ENCODE data around the gene STAT5A. TPM values are rescaled to one million over a fixed set of nuclear protein-coding genes. Genes with fewer than 3 reads are reported as not detected.

The STAT5A gene
- total RNA-seq, 1 experiment from 2014 or later, result 62.3 TPM

GRCh38 chr17:42309986-42310786 is 21.9 kb downstream of the STAT5A start:
- Histone ChIP-seq H3K4me3 (ENCODE audit: low read length) (no peak overlapping the region; the same call in 1 of the 2 replicates), H3K79me2 (ENCODE audit: low read length) (no peaks in the 10 kb centered on the region), H3K27ac (ENCODE audit: low read length) (peak overlapping the region; percentile 95), H3K4me1 (ENCODE audit: low read length) (peaks cover 71% of the 10 kb centered on the region), H3K9ac (ENCODE audit: low read length) (peak overlapping the region; percentile 76), H2AFZ (ENCODE audit: low read length) (no peak overlapping the region), H3K4me2 (ENCODE audit: low read depth, low read length, poor library complexity, severe bottlenecking) (peak overlapping the region; percentile 75), H3K36me3 (ENCODE audit: insufficient read depth, low read length) (peaks cover 7% of the 10 kb centered on the region; the same call in 1 of the 2 replicates), H4K20me1 (ENCODE audit: insufficient read depth, low read depth, low read length) (no peaks in the 10 kb centered on the region), H3K27me3 (ENCODE audit: low read length) (no peaks in the 10 kb centered on the region), H3K9me3 (ENCODE audit: low read length) (no peaks in the 10 kb centered on the region), H3K9me2 (replicated peaks; ENCODE audit: insufficient read depth, low read length) (no peaks in the 10 kb centered on the region)
- DNase-seq, result no peak

- Histone ChIP-seq H3K27me3 (ENCODE audit: low read length) (no peaks in the 10 kb centered on the region), H4K20me1 (ENCODE audit: insufficient read depth, low read depth, low read length) (no peaks in the 10 kb centered on the region), H3K9ac (ENCODE audit: low read length) (peak overlapping the region; percentile 76), H2AFZ (ENCODE audit: low read length) (no peak overlapping the region), H3K79me2 (ENCODE audit: low read length) (no peaks in the 10 kb centered on the region), H3K36me3 (ENCODE audit: insufficient read depth, low read length) (peaks cover 7% of the 10 kb centered on the region; the same call in 1 of the 2 replicates), H3K4me1 (ENCODE audit: low read length) (peaks cover 78% of the 10 kb centered on the region), H3K27ac (ENCODE audit: low read length) (peak overlapping the region; percentile 95), H3K9me3 (ENCODE audit: low read length) (no peaks in the 10 kb centered on the region), H3K4me3 (ENCODE audit: low read length) (no peak overlapping the region; the same call in 1 of the 2 replicates), H3K4me2 (ENCODE audit: low read depth, low read length, poor library complexity, severe bottlenecking) (peak overlapping the region; percentile 75), H3K9me2 (replicated peaks; ENCODE audit: insufficient read depth, low read length) (no peaks in the 10 kb centered on the region)
- DNase-seq, result peak; percentile 72
Measured at GRCh38 chr17:42310787-42311215, 22.5 kb downstream of the STAT5A start.

DNA sequence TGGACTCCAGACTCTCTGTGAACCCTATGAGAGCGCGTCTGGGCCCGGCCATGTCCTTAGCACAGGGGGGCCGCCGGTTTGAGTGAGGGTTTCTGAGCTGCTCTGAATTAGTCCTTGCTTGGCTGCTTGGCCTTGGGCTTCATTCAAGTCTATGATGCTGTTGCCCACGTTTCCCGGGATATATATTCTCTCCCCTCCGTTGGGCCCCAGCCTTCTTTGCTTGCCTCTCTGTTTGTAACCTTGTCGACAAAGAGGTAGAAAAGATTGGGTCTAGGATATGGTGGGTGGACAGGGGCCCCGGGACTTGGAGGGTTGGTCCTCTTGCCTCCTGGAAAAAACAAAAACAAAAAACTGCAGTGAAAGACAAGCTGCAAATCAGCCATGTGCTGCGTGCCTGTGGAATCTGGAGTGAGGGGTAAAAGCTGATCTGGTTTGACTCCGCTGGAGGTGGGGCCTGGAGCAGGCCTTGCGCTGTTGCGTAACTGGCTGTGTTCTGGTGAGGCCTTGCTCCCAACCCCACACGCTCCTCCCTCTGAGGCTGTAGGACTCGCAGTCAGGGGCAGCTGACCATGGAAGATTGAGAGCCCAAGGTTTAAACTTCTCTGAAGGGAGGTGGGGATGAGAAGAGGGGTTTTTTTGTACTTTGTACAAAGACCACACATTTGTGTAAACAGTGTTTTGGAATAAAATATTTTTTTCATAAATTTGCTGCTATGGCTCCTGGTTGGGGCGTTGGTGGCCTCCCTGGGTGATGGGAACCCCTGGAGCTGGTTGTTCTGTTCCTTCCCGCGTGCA is 23.1 kb downstream of the STAT5A start:
- Histone ChIP-seq H3K27me3 (ENCODE audit: low read length) (no peaks in the 10 kb centered on the region), H2AFZ (ENCODE audit: low read length) (no peak overlapping the region), H4K20me1 (ENCODE audit: insufficient read depth, low read depth, low read length) (no peaks in the 10 kb centered on the region), H3K4me1 (ENCODE audit: low read length) (peaks cover 84% of the 10 kb centered on the region), H3K9ac (ENCODE audit: low read length) (peak overlapping the region; percentile 76), H3K27ac (ENCODE audit: low read length) (peak overlapping the region; percentile 95), H3K9me3 (ENCODE audit: low read length) (no peaks in the 10 kb centered on the region), H3K4me2 (ENCODE audit: low read depth, low read length, poor library complexity, severe bottlenecking) (peak overlapping the region; percentile 75), H3K4me3 (ENCODE audit: low read length) (peak overlapping the region; percentile 44), H3K9me2 (replicated peaks; ENCODE audit: insufficient read depth, low read length) (no peaks in the 10 kb centered on the region), H3K79me2 (ENCODE audit: low read length) (no peaks in the 10 kb centered on the region), H3K36me3 (ENCODE audit: insufficient read depth, low read length) (peaks cover 7% of the 10 kb centered on the region; the same call in 1 of the 2 replicates)
- DNase-seq, result peak; percentile 66

DNA sequence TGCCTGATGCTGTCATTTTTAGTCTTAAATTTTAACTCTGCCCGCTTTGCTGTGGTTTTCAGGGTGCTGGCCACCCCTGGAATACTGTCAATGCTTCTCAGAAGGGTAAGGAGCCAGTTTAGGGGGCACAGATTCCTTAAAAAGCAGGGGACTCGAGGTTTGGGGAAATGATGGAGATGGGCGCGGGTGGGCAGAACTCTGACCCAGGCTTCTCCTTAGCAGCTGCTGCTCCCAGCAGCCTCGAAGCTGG is 23.7 kb downstream of the STAT5A start:
- H3K27me3 ChIP-seq (ENCODE audit: low read length), result no peaks in the 10 kb centered on the region
- H3K4me3 ChIP-seq (ENCODE audit: low read length), result peak overlapping the region; percentile 44
- no peaks in the 10 kb centered on the region for H4K20me1 ChIP-seq (ENCODE audit: insufficient read depth, low read depth, low read length)
- H3K9me2 ChIP-seq (replicated peaks; ENCODE audit: insufficient read depth, low read length), result no peaks in the 10 kb centered on the region
- no peak for DNase-seq
- H3K4me1 ChIP-seq (ENCODE audit: low read length), result peaks cover 89% of the 10 kb centered on the region
- H3K9me3 ChIP-seq (ENCODE audit: low read length), result no peaks in the 10 kb centered on the region
- H3K27ac ChIP-seq (ENCODE audit: low read length), result peak overlapping the region; percentile 95
- peaks cover 7% of the 10 kb centered on the region; the same call in 1 of the 2 replicates for H3K36me3 ChIP-seq (ENCODE audit: insufficient read depth, low read length)
- H3K79me2 ChIP-seq (ENCODE audit: low read length), result no peaks in the 10 kb centered on the region
- peak overlapping the region; percentile 76 for H3K9ac ChIP-seq (ENCODE audit: low read length)
- no peak overlapping the region for H2AFZ ChIP-seq (ENCODE audit: low read length)
- peak overlapping the region; percentile 75 for H3K4me2 ChIP-seq (ENCODE audit: low read depth, low read length, poor library complexity, severe bottlenecking)

GRCh38 chr17:42312285-42313130 is 24.2 kb downstream of the STAT5A start:
- Histone ChIP-seq H3K9me3 (ENCODE audit: low read length) (no peaks in the 10 kb centered on the region), H3K9me2 (replicated peaks; ENCODE audit: insufficient read depth, low read length) (no peaks in the 10 kb centered on the region), H3K79me2 (ENCODE audit: low read length) (no peaks in the 10 kb centered on the region), H3K4me3 (ENCODE audit: low read length) (peak overlapping the region; percentile 44; the same call in 1 of the 2 replicates), H3K9ac (ENCODE audit: low read length) (peak overlapping the region; percentile 76), H3K4me1 (ENCODE audit: low read length) (peaks cover 95% of the 10 kb centered on the region), H3K4me2 (ENCODE audit: low read depth, low read length, poor library complexity, severe bottlenecking) (peak overlapping the region; percentile 75), H4K20me1 (ENCODE audit: insufficient read depth, low read depth, low read length) (no peaks in the 10 kb centered on the region), H3K36me3 (ENCODE audit: insufficient read depth, low read length) (peaks cover 7% of the 10 kb centered on the region; the same call in 1 of the 2 replicates), H3K27me3 (ENCODE audit: low read length) (no peaks in the 10 kb centered on the region), H3K27ac (ENCODE audit: low read length) (peak overlapping the region; percentile 95), H2AFZ (ENCODE audit: low read length) (no peak overlapping the region)
- peak; percentile 96 for DNase-seq

- H3K9me2 ChIP-seq (replicated peaks; ENCODE audit: insufficient read depth, low read length), result no peaks in the 10 kb centered on the region
- peaks cover 3% of the 10 kb centered on the region; the same call in 1 of the 2 replicates for H3K36me3 ChIP-seq (ENCODE audit: insufficient read depth, low read length)
- H3K4me1 ChIP-seq (ENCODE audit: low read length), result peaks cover 96% of the 10 kb centered on the region
- no peaks in the 10 kb centered on the region for H3K27me3 ChIP-seq (ENCODE audit: low read length)
- H2AFZ ChIP-seq (ENCODE audit: low read length), result no peak overlapping the region
- H3K79me2 ChIP-seq (ENCODE audit: low read length), result no peaks in the 10 kb centered on the region
- peak overlapping the region; percentile 75 for H3K4me2 ChIP-seq (ENCODE audit: low read depth, low read length, poor library complexity, severe bottlenecking)
- H3K9ac ChIP-seq (ENCODE audit: low read length), result peak overlapping the region; percentile 76
- H4K20me1 ChIP-seq (ENCODE audit: insufficient read depth, low read depth, low read length), result no peaks in the 10 kb centered on the region
- no peak for DNase-seq
- peak overlapping the region; percentile 44; the same call in 1 of the 2 replicates for H3K4me3 ChIP-seq (ENCODE audit: low read length)
- H3K9me3 ChIP-seq (ENCODE audit: low read length), result no peaks in the 10 kb centered on the region
- H3K27ac ChIP-seq (ENCODE audit: low read length), result peak overlapping the region; percentile 95
Measured at GRCh38 chr17:42313389-42313772, 25.1 kb downstream of the STAT5A start.

DNA sequence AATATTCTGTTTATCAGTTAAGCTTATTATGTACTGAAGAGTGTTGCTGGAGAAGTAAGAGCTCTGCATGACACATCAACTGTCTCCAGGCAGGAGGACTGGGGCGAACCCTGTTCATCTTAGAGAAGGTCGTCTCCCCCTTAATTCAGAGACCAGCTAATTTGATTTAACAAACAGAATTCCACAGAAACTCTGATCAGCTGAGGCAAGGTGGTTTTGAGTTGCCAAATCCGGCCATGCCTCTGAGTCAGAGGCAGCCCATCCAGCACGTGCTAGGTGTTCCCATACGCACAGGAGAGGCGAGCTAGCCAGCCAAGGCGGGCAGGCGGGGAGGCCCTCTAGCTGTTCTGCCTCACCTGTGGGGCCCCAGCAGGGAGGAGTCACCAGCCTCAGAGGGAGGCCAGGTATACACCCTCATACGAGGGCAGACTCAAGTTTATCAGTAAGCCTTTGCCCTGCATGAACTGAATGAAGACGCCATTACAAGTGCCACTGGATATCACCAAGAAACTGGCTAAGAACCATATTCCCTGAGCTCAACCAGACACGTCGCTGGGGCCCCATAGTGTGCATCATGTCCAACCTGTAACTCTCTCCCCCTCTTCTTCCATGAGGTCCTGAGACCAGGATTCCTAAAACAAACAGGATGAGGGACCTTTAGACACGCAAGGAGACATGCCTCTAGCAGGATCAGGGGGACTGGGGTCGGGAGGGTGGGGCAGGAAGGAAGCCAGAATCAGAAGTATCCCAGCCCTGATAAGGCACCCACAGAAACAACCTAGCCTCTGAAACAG is 25.7 kb downstream of the STAT5A start:
- peak overlapping the region; percentile 76 for H3K9ac ChIP-seq (ENCODE audit: low read length)
- peaks cover 3% of the 10 kb centered on the region; the same call in 1 of the 2 replicates for H3K36me3 ChIP-seq (ENCODE audit: insufficient read depth, low read length)
- no peaks in the 10 kb centered on the region for H3K27me3 ChIP-seq (ENCODE audit: low read length)
- H3K4me2 ChIP-seq (ENCODE audit: low read depth, low read length, poor library complexity, severe bottlenecking), result peak overlapping the region; percentile 75
- peak overlapping the region; percentile 95 for H3K27ac ChIP-seq (ENCODE audit: low read length)
- H3K9me3 ChIP-seq (ENCODE audit: low read length), result no peaks in the 10 kb centered on the region
- no peak overlapping the region for H2AFZ ChIP-seq (ENCODE audit: low read length)
- peak overlapping the region; percentile 44; the same call in 1 of the 2 replicates for H3K4me3 ChIP-seq (ENCODE audit: low read length)
- no peaks in the 10 kb centered on the region for H4K20me1 ChIP-seq (ENCODE audit: insufficient read depth, low read depth, low read length)
- H3K4me1 ChIP-seq (ENCODE audit: low read length), result peaks cover 95% of the 10 kb centered on the region
- no peaks in the 10 kb centered on the region for H3K9me2 ChIP-seq (replicated peaks; ENCODE audit: insufficient read depth, low read length)
- no peak for DNase-seq
- no peaks in the 10 kb centered on the region for H3K79me2 ChIP-seq (ENCODE audit: low read length)

All from Karpas-422 (cell line).